SK-N-SH (cell line): ENCODE measurements around the gene MMP28.

Source experiments
- ELF1 ChIP-seq: IDR thresholded peaks from 2 replicates; pipeline ENCODE4 v1.4.0; 2012
- GABPA ChIP-seq: IDR thresholded peaks from 2 replicates; pipeline ENCODE4 v1.4.0; 2012; ENCODE audit warnings: low read depth, mild to moderate bottlenecking
- IRF3 ChIP-seq: fragments of 150-350 bp; IDR thresholded peaks from 2 replicates; pipeline ENCODE4 v1.6.1; 2016; ENCODE audit warnings: mild to moderate bottlenecking, low read depth, low read length
- SMC3 ChIP-seq: IDR thresholded peaks from 2 replicates; pipeline ENCODE4 v1.6.1; 2012; ENCODE audit warnings: low read depth, low read length, improper control_type of control experiment
- TAF1 ChIP-seq: IDR thresholded peaks from 2 replicates; pipeline ENCODE4 v1.6.1; 2012; ENCODE audit warnings: low read depth, mild to moderate bottlenecking, low read length, moderate library complexity, borderline replicate concordance
- TF ChIP-seq, protein P1 (sequence below): fragments of 200-600 bp; sonication (generic); IDR thresholded peaks from 2 replicates; pipeline ENCODE4 v1.6.1; 2017; ENCODE audit warnings: antibody characterized with exemption, mild to moderate bottlenecking, moderate library complexity

GRCh38 chr17:35726127-35726952, 69.1 kb downstream of the MMP28 start:
- TF ChIP-seq, protein P1, sequence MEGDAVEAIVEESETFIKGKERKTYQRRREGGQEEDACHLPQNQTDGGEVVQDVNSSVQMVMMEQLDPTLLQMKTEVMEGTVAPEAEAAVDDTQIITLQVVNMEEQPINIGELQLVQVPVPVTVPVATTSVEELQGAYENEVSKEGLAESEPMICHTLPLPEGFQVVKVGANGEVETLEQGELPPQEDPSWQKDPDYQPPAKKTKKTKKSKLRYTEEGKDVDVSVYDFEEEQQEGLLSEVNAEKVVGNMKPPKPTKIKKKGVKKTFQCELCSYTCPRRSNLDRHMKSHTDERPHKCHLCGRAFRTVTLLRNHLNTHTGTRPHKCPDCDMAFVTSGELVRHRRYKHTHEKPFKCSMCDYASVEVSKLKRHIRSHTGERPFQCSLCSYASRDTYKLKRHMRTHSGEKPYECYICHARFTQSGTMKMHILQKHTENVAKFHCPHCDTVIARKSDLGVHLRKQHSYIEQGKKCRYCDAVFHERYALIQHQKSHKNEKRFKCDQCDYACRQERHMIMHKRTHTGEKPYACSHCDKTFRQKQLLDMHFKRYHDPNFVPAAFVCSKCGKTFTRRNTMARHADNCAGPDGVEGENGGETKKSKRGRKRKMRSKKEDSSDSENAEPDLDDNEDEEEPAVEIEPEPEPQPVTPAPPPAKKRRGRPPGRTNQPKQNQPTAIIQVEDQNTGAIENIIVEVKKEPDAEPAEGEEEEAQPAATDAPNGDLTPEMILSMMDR = no peak
- TF ChIP-seq IRF3 (no peak), ELF1 (no peak), TAF1 (no peak), GABPA (no peak), SMC3 (no peak)
